Small intestine (tissue), 16 donors: ENCODE results near the gene NPIPB6. TPM values are rescaled to one million over a fixed set of nuclear protein-coding genes. Genes with fewer than 3 reads are reported as not detected.
"Not testable (repeated sequence)": the region's sequence is repeated elsewhere in the genome, so short reads cannot be mapped to it uniquely, and the experiment has no call there.

Experiments
- DNase-seq, 2 donors: peaks; one replicate each; pipeline versions ENCODE4 v3.0.0 to v3.0.0-alpha.2; 2013
- FAIRE-seq: peaks from 2 replicates; lab custom pipeline; 2012; peaks lifted over from hg19 to GRCh38; lab: Jason Lieb, UNC
- H3K27ac ChIP-seq, 3 donors: one replicate each; pipeline ENCODE4 v1.5.1; 2013; ENCODE audit warnings: low read length in 2 of 3, mild to moderate bottlenecking in 2 of 3, control low read depth in 1 of 3, inconsistent platforms in 1 of 3, low read depth in 1 of 3, moderate library complexity in 1 of 3
- H3K27me3 ChIP-seq, 3 donors: one replicate each; pipeline ENCODE4 v1.6.1; 2013; ENCODE audit warnings: low read length in 3 of 3, inconsistent platforms in 1 of 3; ENCODE audit not compliant: control insufficient read depth in 3 of 3, insufficient read depth in 3 of 3
- H3K36me3 ChIP-seq, 3 donors: one replicate each; pipeline ENCODE4 v1.6.1; 2013; ENCODE audit warnings: low read length in 3 of 3, inconsistent platforms in 1 of 3, low read depth in 1 of 3, mild to moderate bottlenecking in 1 of 3, moderate library complexity in 1 of 3; ENCODE audit not compliant: control insufficient read depth in 3 of 3, insufficient read depth in 2 of 3
- H3K4me1 ChIP-seq, 3 donors: one replicate each; pipeline ENCODE4 v1.6.1; 2013; ENCODE audit warnings: low read length in 2 of 3, inconsistent platforms in 1 of 3, low read depth in 1 of 3, mild to moderate bottlenecking in 1 of 3, moderate library complexity in 1 of 3; ENCODE audit not compliant: control insufficient read depth in 3 of 3, insufficient read depth in 2 of 3
- H3K4me3 ChIP-seq, 3 donors: one replicate each; pipeline ENCODE4 v1.5.1; 2013; ENCODE audit warnings: low read length in 3 of 3, control low read depth in 1 of 3, inconsistent platforms in 1 of 3, low read depth in 1 of 3, mild to moderate bottlenecking in 1 of 3, moderate library complexity in 1 of 3
- H3K9me3 ChIP-seq, 2 donors: one replicate each; pipeline ENCODE4 v1.6.1; 2013; ENCODE audit warnings: low read depth in 1 of 2, low read length in 1 of 2; ENCODE audit not compliant: control insufficient read depth in 2 of 2, insufficient read depth in 1 of 2
- WGBS, 3 donors: extraction: QIAGEN DNeasy Blood & Tissue Kit; methylation state at CpG; one replicate each; pipeline ENCODE4 v1.1.7; 2013; 5-methylcytosine and 5-hydroxymethylcytosine counted together
- long read RNA-seq, 10 donors: transcript quantifications; one replicate each; lab custom pipeline, GENCODE V29; 2026
- polyA plus RNA-seq, 4 donors: library from polyadenylated mRNA; stranded (reverse) in 3 of 4; unstranded in 1 of 4; fragments of 200-250 nt in 3 of 4; fragments of 120-200 nt in 1 of 4; gene quantifications; one replicate each; pipeline versions ENCODE4 v1.2.1 to v1.2.3, GENCODE V29; 2013
- donor health status: healthy with polysubstance abuse.
- donor health status: control.
- donor health status: control.
- donor health status: Bipolar disorder and iron deficiency.
- donor health status: healthy.

Gene NPIPB6
- 1 to 10 TPM in 1 of 4 donors, under 1 TPM in 2, not detected in 1; 0.24 to 2.8 (median 0.54) TPM for polyA plus RNA-seq
- long read RNA-seq, donor 1: 0 reads
- long read RNA-seq, donor 2: 0 reads
- long read RNA-seq, donor 3: 0 reads
- long read RNA-seq, donor 4: 0 reads
- long read RNA-seq, donor 5: 0 reads
- long read RNA-seq, donor 6: 0 reads
- long read RNA-seq, donor 7, partial matches to known transcripts: 52 of 52 reads
- long read RNA-seq, donor 7, other reads (novel, unspliced or antisense): 0 of 52 reads
- long read RNA-seq, donor 8: 0 reads
- long read RNA-seq, donor 9: 0 reads
- long read RNA-seq, donor 10: 0 reads

DNA sequence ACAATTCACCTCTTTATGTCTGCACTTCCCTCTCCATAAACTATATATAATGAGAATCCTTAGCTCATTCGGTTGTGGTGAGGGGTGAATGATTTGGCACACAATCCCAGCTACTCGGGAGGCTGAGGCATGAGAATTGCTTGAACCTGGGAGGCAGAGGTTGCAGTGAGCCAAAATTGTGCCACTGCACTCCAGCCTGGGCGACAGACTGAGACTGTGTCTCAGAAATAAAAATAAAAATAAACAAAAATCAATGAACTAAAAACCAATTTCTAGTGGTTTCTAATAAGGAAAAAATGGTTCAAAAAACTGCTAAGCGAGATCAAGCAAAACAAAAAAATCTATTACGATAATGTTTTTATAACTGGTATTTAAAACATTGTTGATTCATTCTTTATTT is at the start of gene NPIPB6:
Gene NPIPB6, minus strand, starts transcription at position 101 of the 400 bp plus-strand sequence. CDS start 686 bp downstream, outside the sequence.
- not testable (repeated sequence) for H3K9me3 ChIP-seq, FAIRE-seq, H3K4me1 ChIP-seq, H3K36me3 ChIP-seq, H3K27me3 ChIP-seq, H3K27ac ChIP-seq, H3K4me3 ChIP-seq, DNase-seq
- WGBS, 3 donors: no CpG with 5 or more reads among the region's 5 CpGs

GRCh38 chr16:28403220-28404072 is 40.1 kb upstream of the NPIPB6 start, which contains the start of gene EIF3CL:
TSS of gene EIF3CL (minus strand) at chr16:28403841. CDS start at chr16:28403618, 223 bp downstream.
- not testable (repeated sequence) for H3K9me3 ChIP-seq, H3K36me3 ChIP-seq, H3K27me3 ChIP-seq, H3K27ac ChIP-seq, DNase-seq, FAIRE-seq, H3K4me1 ChIP-seq
- no CpG with 5 or more reads among the region's 66 CpGs for WGBS, 3 donors
- H3K4me3 ChIP-seq: peak within 1 kb of the TSS in 1 of 3 donors; percentile 27

- H3K9me3 ChIP-seq: not testable (repeated sequence)
Measured at GRCh38 chr16:28392054-28392453, 28.7 kb upstream of the NPIPB6 start.

DNA sequence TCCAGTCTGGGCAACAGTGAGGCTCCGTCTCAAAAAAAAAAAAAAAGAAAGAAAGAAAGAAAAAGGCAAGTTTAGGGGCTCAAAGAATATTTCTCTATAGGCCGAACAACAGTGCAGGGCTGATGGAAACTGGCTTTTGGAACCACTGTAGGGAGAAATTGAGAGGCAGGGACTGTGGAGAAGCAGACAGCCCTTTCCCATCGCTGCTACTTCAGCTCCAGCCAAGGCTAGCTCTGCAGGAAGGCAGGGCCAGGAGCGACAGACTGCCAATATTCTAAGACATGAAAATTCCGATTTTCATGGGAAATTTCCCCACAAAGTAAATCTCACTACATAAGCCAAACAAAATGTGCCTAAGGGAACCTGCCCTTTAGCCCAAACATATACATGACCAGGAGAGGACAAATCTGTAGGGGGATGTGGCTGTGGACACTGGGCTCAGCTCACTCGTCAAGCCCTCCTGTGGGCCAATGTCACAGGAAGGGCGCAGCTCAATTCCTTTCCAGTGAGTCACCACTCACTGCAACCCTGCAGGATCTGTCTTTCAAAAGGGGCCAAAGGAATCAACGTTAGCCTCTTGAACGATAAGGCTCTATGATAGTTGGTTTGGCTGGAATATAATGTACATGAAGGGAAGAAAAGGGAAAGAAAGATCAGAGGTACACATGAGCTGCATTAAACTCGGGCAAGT is 19.0 kb upstream of the NPIPB6 start:
- not testable (repeated sequence) for DNase-seq, H3K36me3 ChIP-seq, H3K27ac ChIP-seq, H3K27me3 ChIP-seq, H3K9me3 ChIP-seq, FAIRE-seq, H3K4me3 ChIP-seq, H3K4me1 ChIP-seq
- 87 to 100% methylated on average over 1 to 3 of the region's 10 CpGs; no CpG with 5 or more reads in 1 of the 3 donors for WGBS, 3 donors

More at GRCh38 chr16:28392054-28392453, 28.7 kb upstream of the NPIPB6 start:
- not testable (repeated sequence) for FAIRE-seq, H3K27me3 ChIP-seq, H3K36me3 ChIP-seq, H3K4me1 ChIP-seq, H3K4me3 ChIP-seq, DNase-seq, H3K27ac ChIP-seq
- no CpG with 5 or more reads among the region's 5 CpGs for WGBS, 3 donors

- WGBS, 3 donors: 80 to 95% methylated on average over 4 to 5 of the region's 10 CpGs; no CpG with 5 or more reads in 1 of the 3 donors
- H3K36me3 ChIP-seq, H3K9me3 ChIP-seq, H3K27ac ChIP-seq, DNase-seq, H3K4me1 ChIP-seq, FAIRE-seq, H3K27me3 ChIP-seq, H3K4me3 ChIP-seq: not testable (repeated sequence)
Measured at GRCh38 chr16:28377822-28378221, 14.5 kb upstream of the NPIPB6 start.

GRCh38 chr16:28377108-28377625 is 13.9 kb upstream of the NPIPB6 start:
- not testable (repeated sequence) for H3K9me3 ChIP-seq, H3K27ac ChIP-seq, H3K4me3 ChIP-seq, H3K4me1 ChIP-seq, FAIRE-seq, DNase-seq, H3K36me3 ChIP-seq, H3K27me3 ChIP-seq
- WGBS, 3 donors: 96 to 97% (median 96%) methylated on average over 12 to 34 of the region's 38 CpGs

DNA sequence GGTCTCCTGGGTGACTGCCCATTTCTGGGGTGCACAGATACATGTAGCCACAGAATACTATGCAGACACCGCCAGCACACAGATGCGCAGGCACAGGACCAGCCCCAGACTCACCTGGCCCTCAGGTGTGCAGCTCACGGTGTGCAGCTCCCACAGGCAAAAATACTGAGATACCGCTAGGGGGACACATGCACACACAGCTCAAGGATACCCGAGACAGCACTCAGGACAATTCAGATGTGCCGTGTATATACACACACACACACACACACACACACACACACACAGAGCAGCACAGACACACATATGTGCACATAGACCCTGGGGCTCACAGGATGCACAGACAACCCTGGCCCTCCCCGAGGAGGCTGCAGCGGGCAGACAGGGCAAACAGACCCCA is 11.8 kb upstream of the NPIPB6 start:
- not testable (repeated sequence) for H3K4me1 ChIP-seq, H3K36me3 ChIP-seq, FAIRE-seq, H3K4me3 ChIP-seq, H3K27ac ChIP-seq, DNase-seq, H3K27me3 ChIP-seq, H3K9me3 ChIP-seq
- WGBS, 3 donors: 0 to 6% (median 4%) methylated on average over 2 to 3 of the region's 8 CpGs

DNA sequence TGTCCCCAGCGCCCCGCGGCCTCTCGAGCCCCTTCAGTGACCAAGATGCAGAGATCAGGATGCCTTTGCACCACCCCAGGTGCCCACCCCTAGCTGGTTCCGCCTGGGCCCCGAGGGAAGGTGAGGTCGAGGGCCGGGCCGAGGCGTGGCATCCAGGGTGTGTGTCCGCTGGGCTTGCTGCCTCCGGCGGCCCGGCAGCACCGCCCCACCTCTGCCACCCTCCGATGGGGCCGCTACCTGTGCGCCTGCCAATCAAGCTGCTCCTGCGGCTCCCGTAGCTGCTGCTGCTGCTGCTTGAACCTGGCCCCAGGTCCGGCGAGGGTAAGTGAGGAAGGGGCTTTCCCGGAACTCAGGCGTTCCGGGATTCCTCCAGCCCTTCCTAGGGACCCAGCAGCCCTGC is 11.0 kb upstream of the NPIPB6 start:
- H3K27me3 ChIP-seq, DNase-seq, H3K4me3 ChIP-seq, H3K4me1 ChIP-seq, H3K27ac ChIP-seq, H3K36me3 ChIP-seq, H3K9me3 ChIP-seq, FAIRE-seq: not testable (repeated sequence)
- WGBS, 3 donors: 0 to 2% (median 0%) methylated on average over 4 to 13 of the region's 25 CpGs
